Stimulated activated CD4-positive, alpha-beta T cell treated with anti-CD3 and anti-CD28 coated beads, Interleukin-15, amount 100 ng/mL, for 1 hour (primary cell): ENCODE data around the gene SLC35F1.

ENCODE experiments used
- DNase-seq, 2 donors: peaks; one replicate each; pipeline ENCODE4 v3.0.0-alpha.2; 2020; ENCODE audit warnings: low read depth in 1 of 2, low spot score in 1 of 2

The SLC35F1 gene

GRCh38 chr6:118103381-118104146 is 196.5 kb downstream of the SLC35F1 start:
- no peak for DNase-seq

GRCh38 chr6:118122161-118122725 is 215.2 kb downstream of the SLC35F1 start:
- no peak for DNase-seq

- DNase-seq = no peak
These were observed 215.7 kb downstream of the SLC35F1 start for GRCh38 chr6:118122801-118123200.

GRCh38 chr6:118123503-118124037 is 216.5 kb downstream of the SLC35F1 start:
- no peak for DNase-seq

GRCh38 chr6:118124851-118125250 is 217.8 kb downstream of the SLC35F1 start:
- DNase-seq = no peak

- DNase-seq = no peak
These were observed 221.7 kb downstream of the SLC35F1 start for GRCh38 chr6:118128755-118129154.

GRCh38 chr6:118134206-118134605 is 227.1 kb downstream of the SLC35F1 start:
- no peak for DNase-seq

GRCh38 chr6:118134736-118135135 is 227.7 kb downstream of the SLC35F1 start:
- no peak for DNase-seq

- DNase-seq = no peak
These were observed 228.3 kb downstream of the SLC35F1 start for GRCh38 chr6:118135371-118135770.

- no peak for DNase-seq
These were observed 234.1 kb downstream of the SLC35F1 start for GRCh38 chr6:118141211-118141610.

GRCh38 chr6:118146584-118146983 is 239.5 kb downstream of the SLC35F1 start:
- no peak for DNase-seq

- DNase-seq = no peak
These were observed 240.4 kb downstream of the SLC35F1 start for GRCh38 chr6:118147511-118147910.

GRCh38 chr6:118148561-118148960 is 241.5 kb downstream of the SLC35F1 start:
- no peak for DNase-seq

- no peak for DNase-seq
These were observed 245.5 kb downstream of the SLC35F1 start for GRCh38 chr6:118152524-118152923.

GRCh38 chr6:118161343-118161742 is 254.3 kb downstream of the SLC35F1 start:
- DNase-seq = no peak

- no peak for DNase-seq
These were observed 256.5 kb downstream of the SLC35F1 start for GRCh38 chr6:118163542-118163941.

GRCh38 chr6:118165500-118165899 is 258.4 kb downstream of the SLC35F1 start:
- DNase-seq = no peak

- no peak for DNase-seq
These were observed 261.4 kb downstream of the SLC35F1 start for GRCh38 chr6:118168421-118168820.

- DNase-seq = no peak
These were observed 264.8 kb downstream of the SLC35F1 start for GRCh38 chr6:118171852-118172251.

GRCh38 chr6:118174071-118174470 is 267.0 kb downstream of the SLC35F1 start:
- no peak for DNase-seq

GRCh38 chr6:118177720-118178119 is 270.7 kb downstream of the SLC35F1 start:
- DNase-seq = no peak

GRCh38 chr6:118179048-118179447 is 272.0 kb downstream of the SLC35F1 start:
- no peak for DNase-seq
